Vagina (tissue), 2 donors: Measurements from ENCODE around the gene PYGM. TPM values are rescaled to one million over a fixed set of nuclear protein-coding genes. Genes with fewer than 3 reads are reported as not detected.

Experiments
- DNase-seq, 2 donors: peaks; one replicate each; pipeline ENCODE4 v3.0.0-alpha.2; 2017; ENCODE audit errors: extremely low spot score in 2 of 2
- H3K27ac ChIP-seq: fragments of 200-600 bp; sonication (generic); one replicate; pipeline ENCODE4 v1.5.1; 2019
- H3K27me3 ChIP-seq: fragments of 200-600 bp; sonication (generic); one replicate; pipeline ENCODE4 v1.5.1; 2019
- H3K36me3 ChIP-seq, 2 donors: fragments of 200-600 bp; sonication (generic); one replicate each; pipeline ENCODE4 v1.5.1; 2017 to 2019
- H3K4me1 ChIP-seq: fragments of 200-600 bp; sonication (generic); one replicate; pipeline ENCODE4 v1.5.1; 2019
- H3K4me3 ChIP-seq, 2 donors: fragments of 200-600 bp; sonication (generic); 1 replicate in 1 of 2; 2 replicates in 1 of 2; pipeline ENCODE4 v1.5.1; 2016 to 2019
- H3K9me3 ChIP-seq: fragments of 200-600 bp; sonication (generic); one replicate; pipeline ENCODE4 v1.5.1; 2019
- CTCF ChIP-seq, 3 experiments: fragments of 450-650 bp in 2 of 3; fragments of 200-600 bp in 1 of 3; sonication (generic) in 1 of 3; IDR thresholded peaks; one replicate each; pipeline ENCODE4 v1.5.1; 2017 to 2019; ENCODE audit warnings: antibody characterized with exemption in 3 of 3, mild to moderate bottlenecking in 2 of 3, moderate library complexity in 2 of 3
- POLR2A ChIP-seq, 2 donors: fragments of 450-650 bp; IDR thresholded peaks; one replicate each; pipeline ENCODE4 v1.6.1; 2017; ENCODE audit warnings: antibody characterized with exemption in 2 of 2, mild to moderate bottlenecking in 2 of 2, moderate library complexity in 2 of 2
- POLR2AphosphoS5 ChIP-seq, 2 donors: sonication (generic); formaldehyde crosslinking; IDR thresholded peaks; one replicate each; pipeline ENCODE4 v1.9.0; 2017; ENCODE audit warnings: antibody characterized with exemption in 2 of 2, mild to moderate bottlenecking in 2 of 2, low read depth in 1 of 2; ENCODE audit not compliant: insufficient read depth in 1 of 2
- intact Hi-C: fragments of 100-400 bp; cut with DNase I; formaldehyde crosslinking; loops from one replicate; pipeline ENCODE4 v1.15.1; 2023
- total RNA-seq: library from RNA; depleted of rRNA; stranded (reverse); fragments of >200 nt; gene quantifications from one replicate; pipeline ENCODE4 v1.2.3, GENCODE V29; 2016

PYGM gene
- total RNA-seq, 1 donor from 2014 or later, result 0.98 TPM

GRCh38 chr11:64760759-64761420 lies 1.1 kb upstream of the PYGM start:
- H3K9me3 ChIP-seq, result no peaks in the 10 kb centered on the region
- H3K4me3 ChIP-seq, result no peak overlapping the region
- H3K27me3 ChIP-seq, result no peaks in the 10 kb centered on the region
- peaks cover 55% of the 10 kb centered on the region for H3K4me1 ChIP-seq
- peak overlapping the region; percentile 58 for H3K27ac ChIP-seq
- TF ChIP-seq CTCF (IDR thresholded peaks at IDR 0.05) (no peak), POLR2AphosphoS5 (IDR thresholded peaks at IDR 0.05; ENCODE audit: insufficient read depth in 1 of 2, low read depth in 1 of 2) (no peak), POLR2A (IDR thresholded peaks at IDR 0.05) (no peak)
- DNase-seq, result no peak
- intact Hi-C loops, result no loop called here
- peaks cover 0 to 40% of the 10 kb centered on the region in 2 donors for H3K36me3 ChIP-seq

- Histone ChIP-seq H3K4me3 (peak overlapping the region; percentile 19 to 36), H3K27me3 (no peaks in the 10 kb centered on the region), H3K36me3 (peaks cover 0 to 23% of the 10 kb centered on the region in 2 donors), H3K4me1 (peaks cover 44% of the 10 kb centered on the region), H3K9me3 (no peaks in the 10 kb centered on the region), H3K27ac (peak overlapping the region; percentile 58)
- DNase-seq, result no peak
- TF ChIP-seq POLR2AphosphoS5 (IDR thresholded peaks at IDR 0.05; ENCODE audit: insufficient read depth in 1 of 2, low read depth in 1 of 2), result no peak
- TF ChIP-seq POLR2A (IDR thresholded peaks at IDR 0.05), result no peak
- no peak for TF ChIP-seq CTCF (IDR thresholded peaks at IDR 0.05)
- intact Hi-C loops, result no loop called here
Observed at GRCh38 chr11:64759131-64759721, 548 bp downstream of the PYGM start.

GRCh38 chr11:64758330-64759079 lies 1.3 kb downstream of the PYGM start:
- no peaks in the 10 kb centered on the region for H3K27me3 ChIP-seq
- no peak for DNase-seq
- H3K4me3 ChIP-seq, result peak overlapping the region in 1 of 2 donors; percentile 19
- peaks cover 0 to 16% of the 10 kb centered on the region in 2 donors for H3K36me3 ChIP-seq
- intact Hi-C loops, result no loop called here
- H3K27ac ChIP-seq, result no peak overlapping the region
- no peaks in the 10 kb centered on the region for H3K9me3 ChIP-seq
- H3K4me1 ChIP-seq, result peaks cover 37% of the 10 kb centered on the region
- TF ChIP-seq CTCF (IDR thresholded peaks at IDR 0.05) (no peak), POLR2AphosphoS5 (IDR thresholded peaks at IDR 0.05; ENCODE audit: insufficient read depth in 1 of 2, low read depth in 1 of 2) (no peak), POLR2A (IDR thresholded peaks at IDR 0.05) (no peak)

- no peak for DNase-seq
- intact Hi-C loops, result no loop called here
- H3K4me3 ChIP-seq, result no peak overlapping the region
- TF ChIP-seq POLR2A (IDR thresholded peaks at IDR 0.05) (no peak), POLR2AphosphoS5 (IDR thresholded peaks at IDR 0.05; ENCODE audit: insufficient read depth in 1 of 2, low read depth in 1 of 2) (no peak), CTCF (IDR thresholded peaks at IDR 0.05) (no peak)
- H3K27ac ChIP-seq, result no peak overlapping the region
- no peaks in the 10 kb centered on the region for H3K9me3 ChIP-seq
- no peaks in the 10 kb centered on the region for H3K27me3 ChIP-seq
- peaks cover 29% of the 10 kb centered on the region for H3K4me1 ChIP-seq
- H3K36me3 ChIP-seq, result peaks cover 0 to 9% of the 10 kb centered on the region in 2 donors
Observed at GRCh38 chr11:64757549-64758329, 2.0 kb downstream of the PYGM start.
